Thyroid gland (tissue), 4 donors: ENCODE results near the gene PRKD1.

ENCODE experiments used
- POLR2A ChIP-seq, 2 donors: fragments of 450-650 bp; IDR thresholded peaks; one replicate each; pipeline ENCODE4 v1.6.1; 2017; ENCODE audit warnings: antibody characterized with exemption in 2 of 2, mild to moderate bottlenecking in 2 of 2, moderate library complexity in 1 of 2
- TF ChIP-seq, protein P1 (sequence below), 6 experiments: fragments of 200-600 bp in 3 of 6; fragments of 450-650 bp in 3 of 6; sonication (generic) in 3 of 6; IDR thresholded peaks; one replicate each; pipeline ENCODE4 v1.5.1; 2016 to 2019; ENCODE audit warnings: antibody characterized with exemption in 6 of 6, mild to moderate bottlenecking in 2 of 6, inconsistent platforms in 1 of 6, moderate library complexity in 1 of 6

DNA sequence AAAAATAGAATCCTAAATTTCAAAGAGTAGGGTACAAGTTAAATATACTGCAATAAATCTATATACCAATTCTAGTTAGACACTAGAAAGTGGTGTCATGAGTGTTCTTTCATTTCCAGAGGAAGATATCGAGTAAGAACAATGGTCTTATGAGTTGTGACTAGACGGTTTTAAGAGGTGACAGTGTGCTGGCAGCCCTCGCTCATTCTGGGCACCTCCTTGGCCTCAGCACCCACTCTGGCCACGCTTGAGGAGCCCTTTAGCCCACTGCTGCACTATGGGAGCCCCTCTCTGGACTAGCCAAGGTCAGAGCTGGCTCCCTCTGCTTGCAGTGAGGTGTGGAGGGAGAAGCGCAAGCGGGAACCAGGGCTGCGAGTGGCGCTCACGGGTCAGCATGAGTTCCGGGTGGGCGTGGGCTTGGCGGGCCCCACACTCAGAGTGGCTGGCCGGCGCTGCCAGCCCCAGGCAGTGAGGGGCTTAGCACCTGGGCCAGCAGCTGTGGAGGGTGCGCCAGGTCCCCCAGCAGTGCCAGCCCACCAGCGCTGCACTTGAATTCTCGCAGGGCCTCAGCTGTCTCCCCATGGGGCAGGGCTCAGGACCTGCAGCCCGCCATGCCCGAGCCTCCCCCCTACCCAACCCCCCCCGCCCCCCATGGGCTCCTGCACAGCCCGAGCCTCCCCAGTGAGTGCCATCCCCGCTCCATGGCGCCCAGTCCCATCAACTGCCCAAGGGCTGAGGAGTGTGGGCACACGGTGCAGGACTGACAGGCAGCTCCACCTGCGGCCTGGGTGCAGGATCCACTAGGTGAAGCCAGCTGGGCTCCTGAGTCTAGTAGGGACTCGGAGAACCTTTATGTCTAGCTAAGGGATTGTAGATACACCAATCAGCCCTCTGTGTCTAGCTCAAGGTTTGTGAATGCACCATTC lies 18.7 kb downstream of the PRKD1 start:
- TF ChIP-seq POLR2A (IDR thresholded peaks at IDR 0.05): no peak
- TF ChIP-seq, protein P1, sequence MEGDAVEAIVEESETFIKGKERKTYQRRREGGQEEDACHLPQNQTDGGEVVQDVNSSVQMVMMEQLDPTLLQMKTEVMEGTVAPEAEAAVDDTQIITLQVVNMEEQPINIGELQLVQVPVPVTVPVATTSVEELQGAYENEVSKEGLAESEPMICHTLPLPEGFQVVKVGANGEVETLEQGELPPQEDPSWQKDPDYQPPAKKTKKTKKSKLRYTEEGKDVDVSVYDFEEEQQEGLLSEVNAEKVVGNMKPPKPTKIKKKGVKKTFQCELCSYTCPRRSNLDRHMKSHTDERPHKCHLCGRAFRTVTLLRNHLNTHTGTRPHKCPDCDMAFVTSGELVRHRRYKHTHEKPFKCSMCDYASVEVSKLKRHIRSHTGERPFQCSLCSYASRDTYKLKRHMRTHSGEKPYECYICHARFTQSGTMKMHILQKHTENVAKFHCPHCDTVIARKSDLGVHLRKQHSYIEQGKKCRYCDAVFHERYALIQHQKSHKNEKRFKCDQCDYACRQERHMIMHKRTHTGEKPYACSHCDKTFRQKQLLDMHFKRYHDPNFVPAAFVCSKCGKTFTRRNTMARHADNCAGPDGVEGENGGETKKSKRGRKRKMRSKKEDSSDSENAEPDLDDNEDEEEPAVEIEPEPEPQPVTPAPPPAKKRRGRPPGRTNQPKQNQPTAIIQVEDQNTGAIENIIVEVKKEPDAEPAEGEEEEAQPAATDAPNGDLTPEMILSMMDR (IDR thresholded peaks at IDR 0.05): no peak
